Measurements from ENCODE around the gene DENND11. TPM values are rescaled to one million over a fixed set of nuclear protein-coding genes. Genes with fewer than 3 reads are reported as not detected.

The DENND11 gene
- 10 to 100 TPM; 17.5 to 36.0 (median 29.1) TPM for total RNA-seq

DNA sequence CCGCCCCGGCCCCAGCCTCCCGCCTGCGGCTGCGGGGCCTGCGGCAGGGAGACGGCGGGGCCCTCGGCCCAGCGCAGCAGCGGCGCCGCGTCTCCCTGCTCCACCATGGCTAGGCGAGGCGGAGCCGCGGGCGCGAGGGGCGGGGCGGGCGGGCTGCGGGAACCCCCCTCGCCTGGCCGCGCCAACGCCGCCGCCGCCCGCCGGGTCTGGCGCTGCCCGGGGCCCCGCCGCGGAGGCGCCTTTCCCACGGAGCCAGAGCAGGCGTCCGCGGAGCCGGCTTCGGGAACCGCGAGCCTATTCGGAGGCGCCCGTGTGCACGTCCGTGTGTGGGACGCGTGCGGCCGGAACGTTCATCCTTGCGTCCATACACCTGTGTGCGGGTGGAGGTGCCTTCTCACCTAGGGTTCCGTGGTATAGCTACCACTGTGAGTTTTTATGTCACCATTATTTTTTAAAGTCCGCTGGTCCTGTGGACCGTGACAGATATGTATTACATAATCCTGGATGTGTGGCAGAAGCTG, at the start of gene DENND11:
Gene DENND11, minus strand, starts transcription at position 120 of the 521 bp plus-strand sequence. Its CDS starts 13 bp downstream, at position 107.
- ATAC-seq (ENCODE audit: low FRiP score in 2 of 2) = peak; percentile 68 to 87

GRCh38 chr7:141748396-141748795, 46.4 kb upstream of the DENND11 start:
- peaks cover 62 to 98% (median 75%) of the 10 kb centered on the region in 4 donors for H3K36me3 ChIP-seq
- no peaks in the 10 kb centered on the region for H3K4me1 ChIP-seq
- H3K27ac ChIP-seq = no peak overlapping the region
- H3K27me3 ChIP-seq = no peaks in the 10 kb centered on the region
- TF ChIP-seq EP300 (IDR thresholded peaks at IDR 0.05) (no peak), POLR2A (IDR thresholded peaks at IDR 0.05) (no peak), POLR2AphosphoS5 (IDR thresholded peaks at IDR 0.05) (no peak)
- TF ChIP-seq, protein P1, sequence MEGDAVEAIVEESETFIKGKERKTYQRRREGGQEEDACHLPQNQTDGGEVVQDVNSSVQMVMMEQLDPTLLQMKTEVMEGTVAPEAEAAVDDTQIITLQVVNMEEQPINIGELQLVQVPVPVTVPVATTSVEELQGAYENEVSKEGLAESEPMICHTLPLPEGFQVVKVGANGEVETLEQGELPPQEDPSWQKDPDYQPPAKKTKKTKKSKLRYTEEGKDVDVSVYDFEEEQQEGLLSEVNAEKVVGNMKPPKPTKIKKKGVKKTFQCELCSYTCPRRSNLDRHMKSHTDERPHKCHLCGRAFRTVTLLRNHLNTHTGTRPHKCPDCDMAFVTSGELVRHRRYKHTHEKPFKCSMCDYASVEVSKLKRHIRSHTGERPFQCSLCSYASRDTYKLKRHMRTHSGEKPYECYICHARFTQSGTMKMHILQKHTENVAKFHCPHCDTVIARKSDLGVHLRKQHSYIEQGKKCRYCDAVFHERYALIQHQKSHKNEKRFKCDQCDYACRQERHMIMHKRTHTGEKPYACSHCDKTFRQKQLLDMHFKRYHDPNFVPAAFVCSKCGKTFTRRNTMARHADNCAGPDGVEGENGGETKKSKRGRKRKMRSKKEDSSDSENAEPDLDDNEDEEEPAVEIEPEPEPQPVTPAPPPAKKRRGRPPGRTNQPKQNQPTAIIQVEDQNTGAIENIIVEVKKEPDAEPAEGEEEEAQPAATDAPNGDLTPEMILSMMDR (IDR thresholded peaks at IDR 0.05) = no peak
- ATAC-seq (ENCODE audit: low FRiP score in 2 of 2) (no peak), DNase-seq (no peak)
- H3K4me3 ChIP-seq = no peak overlapping the region
- WGBS, 2 donors = 90 to 93% methylated on average over 2 of the region's 2 CpGs
- peaks cover 5 to 29% (median 22%) of the 10 kb centered on the region in 4 donors for H3K9me3 ChIP-seq

More for the DNA sequence above, at the start of gene DENND11:
- peak within 1 kb of the TSS; percentile 81 to 95 (median 89) for H3K27ac ChIP-seq
- H3K4me3 ChIP-seq = peak within 1 kb of the TSS; percentile 74 to 97 (median 90)
- no peaks in the 10 kb centered on the region for H3K27me3 ChIP-seq
- WGBS, 2 donors = 0% methylated on average over 17 to 24 of the region's 62 CpGs
- H3K9me3 ChIP-seq = no peaks in the 10 kb centered on the region
- no peaks in the 10 kb centered on the region for H3K36me3 ChIP-seq
- peak; percentile 40 to 93 for DNase-seq
- TF ChIP-seq EP300 (IDR thresholded peaks at IDR 0.05) (no peak), POLR2AphosphoS5 (IDR thresholded peaks at IDR 0.05) (no peak), POLR2A (IDR thresholded peaks at IDR 0.05) (no peak)
- TF ChIP-seq, protein P1 (IDR thresholded peaks at IDR 0.05) = no peak
- H3K4me1 ChIP-seq = peaks cover 12 to 25% (median 19%) of the 10 kb centered on the region in 4 donors

GRCh38 chr7:141744131-141744530, 42.2 kb upstream of the DENND11 start:
- H3K9me3 ChIP-seq = no peaks in the 10 kb centered on the region
- ATAC-seq (ENCODE audit: low FRiP score in 2 of 2) (no peak), DNase-seq (no peak)
- TF ChIP-seq, protein P1 (IDR thresholded peaks at IDR 0.05) = no peak
- peaks cover 36 to 94% (median 59%) of the 10 kb centered on the region in 4 donors for H3K36me3 ChIP-seq
- peaks cover 8 to 17% (median 15%) of the 10 kb centered on the region in 4 donors for H3K4me1 ChIP-seq
- H3K27ac ChIP-seq = no peak overlapping the region
- H3K4me3 ChIP-seq = no peak overlapping the region
- WGBS, 2 donors = 88 to 94% methylated on average over 2 of the region's 2 CpGs
- no peaks in the 10 kb centered on the region for H3K27me3 ChIP-seq

GRCh38 chr7:141742229-141742628, 40.3 kb upstream of the DENND11 start:
- H3K4me3 ChIP-seq = no peak overlapping the region
- no peak overlapping the region for H3K27ac ChIP-seq
- WGBS, 2 donors = 93 to 95% methylated on average over 1 of the region's 1 CpG
- peaks cover 36 to 76% (median 48%) of the 10 kb centered on the region in 4 donors for H3K36me3 ChIP-seq
- no peak for ATAC-seq (ENCODE audit: low FRiP score in 2 of 2)
- H3K4me1 ChIP-seq = peaks cover 16 to 27% (median 24%) of the 10 kb centered on the region in 4 donors
- TF ChIP-seq POLR2AphosphoS5 (IDR thresholded peaks at IDR 0.05) = no peak
- TF ChIP-seq, protein P1 (IDR thresholded peaks at IDR 0.05) = no peak
- no peak for TF ChIP-seq EP300 (IDR thresholded peaks at IDR 0.05)
- TF ChIP-seq POLR2A (IDR thresholded peaks at IDR 0.05) = no peak
- DNase-seq = no peak
- H3K9me3 ChIP-seq = no peaks in the 10 kb centered on the region
- no peaks in the 10 kb centered on the region for H3K27me3 ChIP-seq

GRCh38 chr7:141739250-141739649, 37.3 kb upstream of the DENND11 start:
- no peak for DNase-seq
- no peaks in the 10 kb centered on the region for H3K9me3 ChIP-seq
- TF ChIP-seq POLR2A (IDR thresholded peaks at IDR 0.05) (no peak), POLR2AphosphoS5 (IDR thresholded peaks at IDR 0.05) (no peak)
- TF ChIP-seq, protein P1 (IDR thresholded peaks at IDR 0.05) = no peak
- no peaks in the 10 kb centered on the region for H3K27me3 ChIP-seq
- H3K36me3 ChIP-seq = peaks cover 18 to 47% (median 28%) of the 10 kb centered on the region in 4 donors
- H3K4me3 ChIP-seq = peak overlapping the region in 2 of 4 donors; percentile 64 to 72
- H3K27ac ChIP-seq = peak overlapping the region in 2 of 4 donors; percentile 87 to 88
- peaks cover 18 to 34% (median 27%) of the 10 kb centered on the region in 4 donors for H3K4me1 ChIP-seq
- no peak for ATAC-seq (ENCODE audit: low FRiP score in 2 of 2)
- WGBS, 2 donors = 72 to 75% methylated on average over 3 of the region's 3 CpGs
